ENCODE measurements around the gene TEX48. TPM values are rescaled to one million over a fixed set of nuclear protein-coding genes. Genes with fewer than 3 reads are reported as not detected.

The TEX48 gene, protein sequence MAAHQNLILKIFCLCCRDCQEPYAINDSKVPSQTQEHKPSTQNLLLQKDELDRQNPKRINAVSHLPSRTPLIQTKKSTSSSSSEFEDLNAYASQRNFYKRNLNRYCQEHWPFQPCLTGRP
- not detected for polyA plus RNA-seq (2013, experiment 1 of 2)
- not detected for polyA plus RNA-seq (2013, experiment 2 of 2)

- Histone ChIP-seq H3K79me2 (ENCODE audit: control insufficient read depth, insufficient read depth, low read length) (no peaks in the 10 kb centered on the region), H2BK120ac (ENCODE audit: low read depth, low read length) (no peak within 1 kb of the TSS), H3K56ac (ENCODE audit: low read length) (no peak within 1 kb of the TSS), H3K4me1 (ENCODE audit: control insufficient read depth, low read depth, low read length) (no peaks in the 10 kb centered on the region), H3K4ac (ENCODE audit: low read depth, low read length) (no peak within 1 kb of the TSS), H3K4me3 (ENCODE audit: low read length) (no peak within 1 kb of the TSS), H4K8ac (ENCODE audit: low read depth, low read length) (no peak within 1 kb of the TSS), H4K5ac (ENCODE audit: low read length) (no peak within 1 kb of the TSS), H2AK5ac (ENCODE audit: low read length) (no peak within 1 kb of the TSS), H2BK5ac (ENCODE audit: low read length) (no peak within 1 kb of the TSS), H3K27ac (ENCODE audit: low read depth, low read length) (no peak within 1 kb of the TSS), H3K36me3 (ENCODE audit: control insufficient read depth, insufficient read depth, low read length) (no peaks in the 10 kb centered on the region), H3K27me3 (ENCODE audit: insufficient read depth, low read length, poor library complexity) (no peaks in the 10 kb centered on the region), H2BK15ac (replicated peaks; ENCODE audit: low read depth) (no peak within 1 kb of the TSS), H3K79me1 (ENCODE audit: low read length) (no peaks in the 10 kb centered on the region), H3K4me2 (ENCODE audit: low read length) (no peak within 1 kb of the TSS), H3K9ac (ENCODE audit: low read length) (no peak within 1 kb of the TSS), H3K23ac (ENCODE audit: low read length) (no peak within 1 kb of the TSS), H3K18ac (ENCODE audit: low read length) (no peak within 1 kb of the TSS)
- no CpG with 5 or more reads among the region's 8 CpGs for WGBS (ENCODE audit: extremely low coverage, insufficient coverage, low lambda C conversion rate)
- DNase-seq = peak; percentile 91
Measured at GRCh38 chr9:114681594-114682332, at the start of gene TEX48. Gene TEX48 (minus strand): TSS chr9:114682192. CDS start chr9:114671723, 10,469 bp downstream.

GRCh38 chr9:114731701-114732100, 49.7 kb upstream of the TEX48 start:
- Histone ChIP-seq H3K4me2 (ENCODE audit: low read length) (no peak overlapping the region), H3K23ac (ENCODE audit: low read length) (no peak overlapping the region), H2BK15ac (replicated peaks; ENCODE audit: low read depth) (no peak overlapping the region), H3K4me3 (ENCODE audit: low read length) (no peak overlapping the region), H3K27ac (ENCODE audit: low read depth, low read length) (no peak overlapping the region), H2BK120ac (ENCODE audit: low read depth, low read length) (no peak overlapping the region), H3K4me1 (ENCODE audit: control insufficient read depth, low read depth, low read length) (no peaks in the 10 kb centered on the region), H3K4ac (ENCODE audit: low read depth, low read length) (no peak overlapping the region), H2AK5ac (ENCODE audit: low read length) (no peak overlapping the region), H2BK5ac (ENCODE audit: low read length) (no peak overlapping the region), H3K79me1 (ENCODE audit: low read length) (no peaks in the 10 kb centered on the region), H3K56ac (ENCODE audit: low read length) (no peak overlapping the region), H4K5ac (ENCODE audit: low read length) (no peak overlapping the region), H3K9ac (ENCODE audit: low read length) (no peak overlapping the region), H3K27me3 (ENCODE audit: insufficient read depth, low read length, poor library complexity) (no peaks in the 10 kb centered on the region), H3K36me3 (ENCODE audit: control insufficient read depth, insufficient read depth, low read length) (no peaks in the 10 kb centered on the region), H4K8ac (ENCODE audit: low read depth, low read length) (no peak overlapping the region), H3K79me2 (ENCODE audit: control insufficient read depth, insufficient read depth, low read length) (no peaks in the 10 kb centered on the region), H3K18ac (ENCODE audit: low read length) (no peak overlapping the region)
- WGBS (ENCODE audit: extremely low coverage, insufficient coverage, low lambda C conversion rate) = no CpG with 5 or more reads among the region's 1 CpG
- DNase-seq = no peak

GRCh38 chr9:114729706-114730105, 47.7 kb upstream of the TEX48 start:
- DNase-seq = no peak
- no CpG with 5 or more reads among the region's 5 CpGs for WGBS (ENCODE audit: extremely low coverage, insufficient coverage, low lambda C conversion rate)
- H3K27ac ChIP-seq (ENCODE audit: low read depth, low read length) = no peak overlapping the region

GRCh38 chr9:114725930-114726329, 43.9 kb upstream of the TEX48 start:
- Histone ChIP-seq H4K5ac (ENCODE audit: low read length) (no peak overlapping the region), H3K4me3 (ENCODE audit: low read length) (no peak overlapping the region), H3K27ac (ENCODE audit: low read depth, low read length) (no peak overlapping the region), H2BK120ac (ENCODE audit: low read depth, low read length) (no peak overlapping the region), H3K56ac (ENCODE audit: low read length) (no peak overlapping the region), H3K18ac (ENCODE audit: low read length) (no peak overlapping the region), H3K79me2 (ENCODE audit: control insufficient read depth, insufficient read depth, low read length) (no peaks in the 10 kb centered on the region), H3K79me1 (ENCODE audit: low read length) (no peaks in the 10 kb centered on the region), H3K23ac (ENCODE audit: low read length) (no peak overlapping the region), H2BK5ac (ENCODE audit: low read length) (no peak overlapping the region), H4K8ac (ENCODE audit: low read depth, low read length) (no peak overlapping the region), H3K36me3 (ENCODE audit: control insufficient read depth, insufficient read depth, low read length) (no peaks in the 10 kb centered on the region), H3K4me1 (ENCODE audit: control insufficient read depth, low read depth, low read length) (no peaks in the 10 kb centered on the region), H2AK5ac (ENCODE audit: low read length) (no peak overlapping the region), H2BK15ac (replicated peaks; ENCODE audit: low read depth) (no peak overlapping the region), H3K4ac (ENCODE audit: low read depth, low read length) (no peak overlapping the region), H3K27me3 (ENCODE audit: insufficient read depth, low read length, poor library complexity) (no peaks in the 10 kb centered on the region), H3K9ac (ENCODE audit: low read length) (no peak overlapping the region), H3K4me2 (ENCODE audit: low read length) (no peak overlapping the region)
- no CpG with 5 or more reads among the region's 3 CpGs for WGBS (ENCODE audit: extremely low coverage, insufficient coverage, low lambda C conversion rate)
- DNase-seq = no peak

More at GRCh38 chr9:114729706-114730105, 47.7 kb upstream of the TEX48 start:
- no peak overlapping the region for H2BK15ac ChIP-seq (replicated peaks; ENCODE audit: low read depth)
- H3K23ac ChIP-seq (ENCODE audit: low read length) = no peak overlapping the region
- no peak overlapping the region for H2BK5ac ChIP-seq (ENCODE audit: low read length)
- no peaks in the 10 kb centered on the region for H3K79me2 ChIP-seq (ENCODE audit: control insufficient read depth, insufficient read depth, low read length)
- H3K9ac ChIP-seq (ENCODE audit: low read length) = no peak overlapping the region
- H3K79me1 ChIP-seq (ENCODE audit: low read length) = no peaks in the 10 kb centered on the region
- H3K4me1 ChIP-seq (ENCODE audit: control insufficient read depth, low read depth, low read length) = no peaks in the 10 kb centered on the region
- no peak overlapping the region for H3K4ac ChIP-seq (ENCODE audit: low read depth, low read length)
- no peak overlapping the region for H3K18ac ChIP-seq (ENCODE audit: low read length)
- H3K4me2 ChIP-seq (ENCODE audit: low read length) = no peak overlapping the region
- H3K36me3 ChIP-seq (ENCODE audit: control insufficient read depth, insufficient read depth, low read length) = no peaks in the 10 kb centered on the region
- no peak overlapping the region for H2BK120ac ChIP-seq (ENCODE audit: low read depth, low read length)
- no peak overlapping the region for H3K4me3 ChIP-seq (ENCODE audit: low read length)
- H2AK5ac ChIP-seq (ENCODE audit: low read length) = no peak overlapping the region
- H3K27me3 ChIP-seq (ENCODE audit: insufficient read depth, low read length, poor library complexity) = no peaks in the 10 kb centered on the region
- H4K8ac ChIP-seq (ENCODE audit: low read depth, low read length) = no peak overlapping the region
- no peak overlapping the region for H4K5ac ChIP-seq (ENCODE audit: low read length)
- H3K56ac ChIP-seq (ENCODE audit: low read length) = no peak overlapping the region

- H3K27ac ChIP-seq (ENCODE audit: low read depth, low read length) = no peak overlapping the region
- H3K23ac ChIP-seq (ENCODE audit: low read length) = no peak overlapping the region
- WGBS (ENCODE audit: extremely low coverage, insufficient coverage, low lambda C conversion rate) = no CpG with 5 or more reads among the region's 3 CpGs
- H3K4ac ChIP-seq (ENCODE audit: low read depth, low read length) = no peak overlapping the region
- H3K27me3 ChIP-seq (ENCODE audit: insufficient read depth, low read length, poor library complexity) = no peaks in the 10 kb centered on the region
- H3K18ac ChIP-seq (ENCODE audit: low read length) = no peak overlapping the region
- H2BK15ac ChIP-seq (replicated peaks; ENCODE audit: low read depth) = no peak overlapping the region
- no peak overlapping the region for H2BK5ac ChIP-seq (ENCODE audit: low read length)
- H4K5ac ChIP-seq (ENCODE audit: low read length) = no peak overlapping the region
- no peak for DNase-seq
- no peak overlapping the region for H2AK5ac ChIP-seq (ENCODE audit: low read length)
- H3K56ac ChIP-seq (ENCODE audit: low read length) = no peak overlapping the region
- H3K36me3 ChIP-seq (ENCODE audit: control insufficient read depth, insufficient read depth, low read length) = no peaks in the 10 kb centered on the region
- H3K9ac ChIP-seq (ENCODE audit: low read length) = no peak overlapping the region
- H3K79me2 ChIP-seq (ENCODE audit: control insufficient read depth, insufficient read depth, low read length) = no peaks in the 10 kb centered on the region
- no peak overlapping the region for H4K8ac ChIP-seq (ENCODE audit: low read depth, low read length)
- H3K4me1 ChIP-seq (ENCODE audit: control insufficient read depth, low read depth, low read length) = no peaks in the 10 kb centered on the region
- H2BK120ac ChIP-seq (ENCODE audit: low read depth, low read length) = no peak overlapping the region
- H3K4me3 ChIP-seq (ENCODE audit: low read length) = no peak overlapping the region
- H3K4me2 ChIP-seq (ENCODE audit: low read length) = no peak overlapping the region
- no peaks in the 10 kb centered on the region for H3K79me1 ChIP-seq (ENCODE audit: low read length)
Measured at GRCh38 chr9:114724744-114725143, 42.8 kb upstream of the TEX48 start.

All from mesendoderm (in vitro differentiated cells).